Measurements from ENCODE around the gene CEP192.
A peak's percentile ranks its signal among the peaks of the same experiment; 100 is the strongest.

CEP192 gene

GRCh38 chr18:13107074-13107473 lies 115.9 kb downstream of the CEP192 start:
- no peak for DNase-seq

GRCh38 chr18:13108330-13108729 lies 117.2 kb downstream of the CEP192 start:
- DNase-seq = no peak

GRCh38 chr18:13110559-13110958 lies 119.4 kb downstream of the CEP192 start:
- no peak for DNase-seq

- no peak for DNase-seq
Measured at GRCh38 chr18:13112982-13113381, 121.8 kb downstream of the CEP192 start.

- DNase-seq = no peak
Measured at GRCh38 chr18:13120255-13120654, 129.1 kb downstream of the CEP192 start.

- no peak for DNase-seq
Measured at GRCh38 chr18:13120983-13121441, 129.8 kb downstream of the CEP192 start.

- DNase-seq = no peak
Measured at GRCh38 chr18:13124411-13124810, 133.2 kb downstream of the CEP192 start.

- no peak for DNase-seq
Measured at GRCh38 chr18:13125191-13125590, 134.0 kb downstream of the CEP192 start.

GRCh38 chr18:13126966-13127598 lies 135.9 kb downstream of the CEP192 start:
- no peak for DNase-seq

- no peak for DNase-seq
Measured at GRCh38 chr18:13131283-13131682, 140.1 kb downstream of the CEP192 start.

- DNase-seq = no peak
Measured at GRCh38 chr18:13134551-13135401, 143.6 kb downstream of the CEP192 start.

GRCh38 chr18:13136056-13136903 lies 145.1 kb downstream of the CEP192 start:
- no peak for DNase-seq

GRCh38 chr18:13136904-13137669 lies 145.9 kb downstream of the CEP192 start:
- peak; percentile 28 for DNase-seq

GRCh38 chr18:13137670-13138419 lies 146.7 kb downstream of the CEP192 start:
- peak; percentile 29 for DNase-seq

GRCh38 chr18:13138420-13139139 lies 147.4 kb downstream of the CEP192 start:
- DNase-seq = no peak

GRCh38 chr18:13139885-13140450 lies 148.8 kb downstream of the CEP192 start:
- no peak for DNase-seq

GRCh38 chr18:13141209-13141608 lies 150.0 kb downstream of the CEP192 start:
- no peak for DNase-seq

GRCh38 chr18:13145636-13146190 lies 154.6 kb downstream of the CEP192 start:
- no peak for DNase-seq

- DNase-seq = no peak
Measured at GRCh38 chr18:13147130-13147529, 156.0 kb downstream of the CEP192 start.

- DNase-seq = no peak
Measured at GRCh38 chr18:13151656-13152055, 160.5 kb downstream of the CEP192 start.
